ENCODE results near the gene SHC3.

SHC3 gene

DNA sequence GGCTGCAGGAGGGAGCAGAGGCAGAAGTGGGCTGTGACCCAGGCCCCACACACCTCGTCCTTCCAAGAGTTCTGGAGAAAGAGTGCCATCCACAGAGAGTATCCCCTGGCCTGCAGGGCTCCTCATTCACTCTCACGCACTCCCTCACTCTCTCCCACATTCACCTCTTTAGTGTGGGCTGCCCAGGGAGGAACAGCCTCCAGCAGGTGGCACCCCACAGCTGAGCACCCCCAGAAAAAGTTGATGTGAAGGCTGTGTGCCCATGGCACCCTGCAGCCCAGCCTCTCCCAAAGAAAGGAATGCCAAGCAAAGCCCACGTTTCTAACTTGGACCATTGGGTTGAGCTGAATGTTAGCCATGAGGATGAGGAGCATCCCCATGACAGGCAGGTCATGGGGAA, 4.5 kb upstream of the SHC3 start:
- DNase-seq, result no peak

DNA sequence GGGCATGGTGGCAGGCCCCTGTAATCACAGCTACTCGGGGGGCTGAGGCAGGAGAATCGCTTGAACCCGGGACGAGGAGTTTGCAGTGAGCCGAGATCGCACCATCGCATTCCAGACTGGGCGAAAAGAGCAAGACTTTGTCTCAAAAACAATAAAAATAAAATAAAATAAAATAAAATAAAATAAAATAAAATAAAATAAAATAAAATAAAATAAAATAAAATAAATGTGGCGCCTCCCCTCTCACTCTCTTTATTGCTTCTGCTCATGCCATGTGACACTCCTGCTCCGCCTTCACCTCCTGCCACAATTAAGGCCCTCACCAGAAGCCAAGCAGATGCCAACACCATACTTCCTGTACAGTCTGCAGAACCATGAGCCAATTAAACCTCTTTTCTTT, 3.8 kb upstream of the SHC3 start:
- DNase-seq, result no peak

DNA sequence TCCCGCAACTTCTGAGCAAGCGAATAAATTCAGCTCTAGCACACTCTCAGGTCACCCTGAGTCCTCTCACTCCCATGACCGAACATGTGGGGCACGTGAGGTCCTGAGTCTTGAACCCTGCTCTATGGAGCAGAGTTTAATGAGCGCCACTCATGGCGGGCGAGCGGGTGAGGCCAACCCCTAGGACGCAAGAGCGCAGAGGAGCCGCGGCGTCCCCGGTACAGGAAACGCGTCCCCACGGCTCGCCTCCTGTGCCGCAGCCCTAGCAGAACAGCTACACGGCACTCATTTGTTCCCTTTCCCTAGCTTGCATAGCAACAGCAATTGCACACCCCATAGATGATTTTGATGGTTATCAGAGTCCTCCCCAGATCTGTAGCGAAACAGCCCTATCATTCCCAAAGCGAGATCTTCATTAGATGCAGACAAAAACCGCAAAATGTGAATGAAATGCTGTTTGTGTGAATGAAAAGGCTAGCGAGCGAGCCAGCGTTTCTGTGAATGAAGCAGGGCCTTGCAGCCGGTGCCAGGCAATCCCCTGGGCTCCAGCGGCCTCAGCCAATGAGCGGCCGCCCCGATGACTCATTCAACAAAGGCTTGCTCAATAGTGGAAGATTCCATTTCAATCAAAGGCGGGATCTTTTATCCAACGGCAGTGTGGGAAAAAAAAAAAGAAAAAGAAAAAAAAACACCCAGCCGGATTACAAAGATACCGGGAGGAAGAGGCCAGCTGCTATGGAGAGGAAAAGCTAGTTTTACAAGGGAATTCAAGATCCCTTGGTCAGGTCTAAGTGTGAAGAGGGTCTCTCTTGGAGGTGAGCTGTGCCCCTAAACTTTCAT, 1.5 kb upstream of the SHC3 start:
- peak; percentile 88 for DNase-seq

DNA sequence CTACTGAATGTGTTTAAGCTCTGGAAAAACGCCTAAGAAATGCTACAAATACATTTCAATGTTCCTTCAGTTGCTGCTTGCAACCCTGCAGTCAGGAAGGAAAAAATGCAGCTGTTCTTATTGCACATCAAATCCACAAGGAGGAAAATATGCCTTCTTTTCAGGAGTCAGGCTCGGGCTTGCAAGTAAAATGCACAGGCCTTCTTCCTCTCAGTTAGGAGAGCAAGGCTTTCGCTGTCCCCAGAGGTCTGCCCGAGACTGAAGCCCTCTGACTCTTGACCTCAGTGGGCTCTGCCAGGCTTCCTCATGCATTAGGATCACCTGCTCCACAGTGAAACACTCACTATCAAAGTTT, 899 bp upstream of the SHC3 start:
- peak; percentile 33 for DNase-seq

DNA sequence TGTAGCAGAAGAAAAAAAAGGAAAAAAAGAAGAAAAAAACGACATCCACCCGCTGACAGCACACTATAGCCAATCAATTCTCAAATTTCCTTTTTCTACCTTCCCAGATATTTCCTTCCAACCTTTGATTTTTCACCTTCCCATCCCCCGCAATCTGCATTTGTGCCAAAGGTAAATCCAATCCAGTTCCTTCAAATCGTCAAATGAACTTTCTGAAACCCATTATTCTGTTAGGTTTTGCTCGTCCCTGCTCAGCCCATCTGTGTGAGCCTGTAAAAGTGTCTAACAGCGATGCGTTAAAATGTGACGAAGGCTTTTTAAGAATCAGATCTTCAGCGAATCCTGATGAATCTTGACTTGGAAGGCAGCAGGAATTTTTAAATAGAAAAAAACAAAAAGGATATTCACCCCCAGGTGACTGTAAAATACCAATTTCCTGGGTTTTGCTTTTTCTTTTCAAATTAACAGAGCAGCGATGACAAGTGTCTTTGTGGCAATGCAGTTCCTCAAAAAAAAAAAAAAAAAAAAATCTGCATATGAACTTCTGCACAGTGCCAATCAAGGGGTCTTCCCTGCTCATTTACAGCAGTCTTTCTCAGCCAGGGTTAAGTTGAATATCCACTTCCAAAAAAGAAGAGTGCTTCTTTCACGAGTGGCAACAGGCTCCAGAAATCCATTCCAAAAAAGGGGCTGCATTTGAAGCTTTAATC, 367 bp upstream of the SHC3 start:
- DNase-seq, result no peak

DNA sequence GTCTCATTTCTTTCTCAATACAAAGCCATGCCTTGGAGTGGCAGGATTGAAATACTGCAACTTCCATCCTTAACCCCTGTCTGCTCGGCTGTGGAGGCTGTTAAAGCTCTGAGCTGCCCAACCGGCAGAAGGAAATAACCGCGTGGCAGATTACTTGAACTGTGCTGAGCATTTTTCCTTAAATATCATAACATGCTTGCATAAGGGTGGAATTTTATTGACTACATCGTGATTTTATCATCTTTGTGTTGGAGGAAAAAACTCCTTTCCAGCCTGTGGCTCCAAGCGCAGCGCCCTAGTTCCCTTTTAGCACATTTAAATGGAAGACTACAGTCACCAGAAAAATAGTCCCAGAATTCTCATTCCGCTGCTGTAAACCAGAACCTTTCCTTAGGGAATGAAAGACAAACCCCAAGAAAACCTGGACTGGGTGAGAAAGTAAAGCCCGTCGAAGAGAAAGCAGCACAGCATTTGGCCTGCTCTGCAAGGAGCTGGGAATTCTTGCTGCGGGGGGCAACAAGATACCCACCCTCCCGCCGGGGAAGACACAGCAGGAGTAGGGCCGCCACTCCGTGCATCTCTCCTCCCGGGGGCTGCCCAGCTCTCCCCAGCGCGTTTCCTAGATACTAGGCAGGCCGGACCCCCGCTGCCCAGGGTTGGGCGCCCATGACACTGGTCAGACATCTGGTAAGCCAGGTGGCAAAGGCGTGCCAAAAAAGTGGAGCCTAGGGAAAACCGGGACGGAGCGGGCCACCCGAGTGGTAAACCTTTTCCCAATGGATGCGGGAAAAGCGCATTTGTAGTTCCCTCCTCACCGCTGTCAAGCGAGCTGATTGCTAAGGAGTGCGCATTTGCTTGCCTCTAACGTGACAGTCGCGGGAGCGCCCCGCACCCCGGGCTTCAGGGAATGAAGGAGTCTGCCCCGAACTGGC, 1.3 kb downstream of the SHC3 start:
- peak; percentile 4 for DNase-seq

DNA sequence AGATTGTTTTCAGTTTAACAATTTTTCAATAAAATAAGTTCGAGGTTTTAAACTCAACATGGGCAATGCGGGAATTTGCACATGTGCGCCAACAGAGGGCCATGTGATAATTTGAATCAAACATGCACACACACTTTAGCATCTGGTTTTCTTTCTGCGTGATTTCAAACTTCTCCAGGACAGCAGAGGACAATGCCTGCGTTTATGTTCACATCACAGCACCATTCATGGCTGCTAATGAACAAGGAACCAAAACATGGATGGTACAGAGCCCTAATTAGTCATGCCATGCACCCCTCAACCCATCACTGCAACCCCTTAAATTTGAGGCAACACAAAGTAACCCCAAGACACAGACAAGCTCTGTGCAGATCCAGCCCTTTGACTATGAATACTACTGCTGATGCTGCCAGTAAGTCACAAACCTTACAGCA, 2.8 kb downstream of the SHC3 start:
- DNase-seq, result peak; percentile 1

DNA sequence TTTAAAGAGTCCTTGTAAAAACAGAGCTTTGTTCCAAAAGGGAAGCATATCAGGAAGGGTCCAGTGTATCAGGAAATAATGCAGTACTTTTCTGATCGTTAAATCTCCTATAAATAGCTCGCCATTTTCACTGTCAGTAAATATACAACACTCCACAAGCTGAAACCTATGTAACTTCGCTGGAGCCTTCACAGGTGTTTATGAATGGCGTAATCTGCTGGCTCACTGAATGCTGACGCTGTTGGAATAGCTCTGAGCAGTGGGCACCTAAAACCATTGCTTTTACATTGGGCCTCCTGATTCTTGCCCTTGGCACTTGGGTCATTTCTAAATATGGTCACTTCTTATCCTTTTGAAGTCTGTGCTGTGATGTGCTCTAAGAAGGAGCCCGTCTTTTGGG, 4.3 kb downstream of the SHC3 start:
- DNase-seq, result no peak

DNA sequence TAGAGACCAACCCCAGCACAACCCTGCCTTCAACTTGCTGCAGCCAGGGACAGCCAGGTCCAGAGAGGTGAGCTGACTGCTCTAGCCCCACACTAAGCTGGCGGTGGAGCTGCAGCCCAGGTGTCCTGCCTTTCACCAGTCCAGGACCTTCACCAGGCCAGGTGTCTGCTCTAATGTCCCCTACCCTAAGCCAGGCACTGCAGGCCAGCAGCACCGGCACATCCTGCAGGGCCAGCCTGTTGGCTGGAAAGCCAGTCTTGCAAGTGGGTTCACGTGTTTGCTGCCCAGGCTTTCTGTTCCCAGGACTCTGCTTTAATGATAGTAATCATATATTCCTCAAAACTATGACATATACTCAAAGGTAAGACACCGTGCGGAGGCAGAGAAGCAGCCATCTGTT, 5.5 kb downstream of the SHC3 start:
- no peak for DNase-seq

DNA sequence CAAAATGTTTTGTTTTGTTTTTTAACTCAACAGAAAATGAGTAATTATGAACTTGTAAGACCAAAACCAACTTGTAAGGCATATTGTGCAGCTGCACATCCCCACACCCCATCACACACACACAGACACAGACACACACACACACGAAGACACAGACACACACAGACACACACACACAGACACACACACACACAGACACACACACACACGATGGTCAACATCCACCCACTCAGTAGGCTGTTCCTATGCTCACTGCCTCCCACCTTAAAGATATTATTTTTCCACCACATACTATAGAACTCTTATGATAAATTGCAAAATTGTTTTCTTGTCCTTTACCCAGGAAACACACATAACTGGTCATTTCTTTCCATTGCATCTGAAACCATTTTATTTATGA, 6.2 kb downstream of the SHC3 start:
- no peak for DNase-seq

DNA sequence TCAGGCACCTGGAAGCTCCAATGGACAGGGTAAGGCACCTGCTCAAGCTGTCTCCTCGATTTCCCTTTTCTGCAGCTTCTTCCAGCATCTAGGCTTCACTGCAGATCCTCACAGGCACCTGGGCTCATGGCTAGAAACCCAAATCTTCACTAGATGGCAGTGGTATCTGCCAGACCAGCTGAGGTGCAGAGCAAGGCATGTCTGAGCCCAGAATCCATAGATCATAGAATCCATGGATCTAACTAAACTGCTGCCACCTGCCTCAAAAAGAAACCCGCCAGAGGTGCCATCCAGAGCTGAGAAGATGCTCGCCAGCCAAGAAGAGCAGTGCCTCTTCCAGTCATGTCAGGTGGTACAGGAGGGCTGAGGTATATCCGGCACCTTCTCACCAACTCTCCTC, 6.9 kb downstream of the SHC3 start:
- DNase-seq, result no peak

DNA sequence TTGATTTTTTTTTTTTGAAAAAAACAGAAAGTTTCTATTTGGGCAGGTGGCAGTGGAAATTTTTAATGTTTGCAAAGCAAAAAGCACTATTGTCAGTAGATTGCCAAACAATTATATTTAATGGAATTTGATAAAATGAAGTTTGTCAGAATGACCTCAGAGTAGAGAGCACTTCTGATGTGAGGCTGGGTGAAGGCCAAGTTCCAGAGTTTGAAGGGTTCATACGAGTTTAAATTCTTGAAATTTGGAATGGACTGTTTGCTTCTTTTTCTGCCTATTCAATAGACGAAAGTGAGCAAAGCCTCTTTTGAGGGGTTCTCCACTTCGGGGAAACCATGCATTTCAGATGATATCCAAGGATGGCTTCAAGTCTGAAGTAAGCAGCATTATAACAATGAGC, 7.4 kb downstream of the SHC3 start:
- DNase-seq, result no peak

DNA sequence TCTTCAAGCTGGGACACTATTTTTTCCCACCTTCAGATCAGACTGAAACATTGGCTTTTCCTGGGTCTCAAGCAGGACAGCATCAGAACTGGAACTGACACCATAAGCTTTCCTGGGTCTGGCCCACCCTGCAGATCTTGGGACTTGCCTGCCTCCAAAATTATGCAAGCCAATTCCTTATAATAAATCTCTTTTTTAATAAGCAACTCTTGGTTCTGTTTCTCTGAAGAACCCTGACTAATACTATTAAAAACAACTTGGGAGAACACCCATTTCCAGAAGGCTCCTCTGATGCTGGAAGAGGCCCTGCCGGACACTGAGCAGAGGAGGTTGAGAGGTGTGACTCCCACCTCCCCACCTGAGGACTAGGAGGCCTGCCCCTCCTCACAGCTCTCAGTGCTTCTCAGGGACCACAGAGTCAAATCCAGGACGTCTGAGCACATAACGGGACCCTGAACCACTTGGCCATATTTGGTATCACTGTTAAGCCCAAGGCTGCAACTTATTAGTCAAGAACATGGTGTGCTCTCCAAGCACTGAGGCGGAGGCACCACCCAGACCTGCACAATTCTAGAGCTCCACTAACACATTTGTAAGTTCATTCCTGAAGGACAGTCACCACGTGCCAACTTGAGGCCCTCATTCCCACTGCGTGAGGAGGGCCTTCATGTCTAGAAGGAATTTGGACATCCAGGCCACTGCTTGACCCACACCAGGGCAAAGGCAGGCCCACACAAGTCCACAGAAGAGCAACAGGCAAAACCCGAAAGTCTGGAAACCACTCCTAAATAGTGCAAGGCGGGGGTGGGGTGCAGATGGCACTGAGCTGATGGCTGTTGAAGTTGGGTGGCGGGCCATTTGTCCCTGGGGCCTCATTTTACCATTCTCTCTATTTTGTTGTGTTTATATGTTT, 9.5 kb downstream of the SHC3 start:
- DNase-seq, result no peak

DNA sequence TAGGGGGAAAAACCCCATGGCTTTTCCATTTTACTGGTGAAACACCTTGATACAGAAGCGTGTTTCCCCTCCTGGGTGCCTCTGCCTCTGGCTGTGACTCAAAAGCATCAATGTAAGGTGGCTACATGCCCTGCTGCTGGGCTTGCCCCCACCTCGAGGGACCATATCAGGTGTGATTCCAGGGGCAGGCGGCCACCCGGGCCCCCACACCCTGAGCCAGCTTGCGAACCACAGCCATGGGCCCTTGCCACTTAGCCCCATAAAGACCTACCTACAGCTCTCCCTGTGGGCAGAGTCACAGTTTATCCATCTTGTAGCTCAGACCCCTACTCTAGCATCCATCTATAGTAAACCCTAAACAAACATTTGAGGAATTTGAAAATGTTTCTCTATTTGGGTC, 10.8 kb downstream of the SHC3 start:
- no peak for DNase-seq

DNA sequence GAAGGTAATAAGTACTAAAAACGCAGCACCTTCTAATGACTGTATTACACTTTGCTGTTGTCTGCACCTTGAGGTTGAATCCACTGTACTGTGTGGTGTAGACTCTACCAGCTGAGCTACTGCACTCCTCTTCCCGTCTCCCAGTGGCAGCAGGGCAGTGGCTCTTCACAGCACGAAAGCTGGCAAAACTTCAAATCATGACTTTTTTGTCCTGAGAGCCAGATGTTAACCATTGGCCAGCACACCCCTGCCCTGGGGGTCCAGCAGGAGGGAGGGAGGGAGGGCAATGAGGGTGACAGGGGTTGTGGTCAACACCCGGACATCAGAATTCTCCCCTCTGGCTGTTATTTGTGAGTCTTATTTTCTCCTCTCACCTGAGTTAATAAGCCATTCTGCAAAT, 11.8 kb downstream of the SHC3 start:
- DNase-seq, result no peak

DNA sequence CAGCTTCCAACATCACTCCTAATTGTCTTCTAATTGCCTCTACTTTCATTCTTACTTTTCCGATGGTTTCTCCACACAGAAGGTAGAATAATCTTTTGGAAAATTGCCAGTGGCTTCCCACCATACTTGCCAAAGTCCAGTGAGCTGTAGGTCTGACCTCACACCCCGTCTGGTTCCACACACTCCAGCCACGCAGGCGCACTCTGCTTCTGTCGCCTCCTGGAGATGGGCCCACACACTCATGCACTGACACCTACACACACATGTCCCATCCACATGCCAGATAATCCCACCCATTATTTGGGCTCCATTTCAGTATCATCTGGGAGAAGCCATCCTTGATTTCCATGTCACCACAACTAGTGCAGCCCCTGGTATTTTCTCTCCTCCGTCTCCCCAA, 12.7 kb downstream of the SHC3 start:
- DNase-seq, result no peak

DNA sequence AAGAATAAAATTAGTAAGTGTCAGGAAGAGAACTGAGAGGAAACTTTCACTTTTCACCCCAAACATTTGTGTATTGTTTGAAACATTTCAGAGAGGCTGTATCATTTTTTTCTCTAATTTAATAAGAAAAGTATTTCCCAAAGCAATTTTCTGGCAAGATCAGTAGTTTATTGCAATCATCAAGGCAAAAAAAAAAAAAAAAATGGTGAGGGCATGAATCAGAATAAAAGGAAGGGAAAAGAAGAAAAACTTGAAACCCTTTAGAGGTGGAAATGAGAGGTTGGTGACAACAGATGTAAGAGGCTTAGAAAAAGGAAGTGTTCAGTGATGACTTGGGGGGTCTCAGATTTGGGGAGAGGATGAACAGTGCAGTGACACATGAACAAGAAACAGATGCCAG, 13.3 kb downstream of the SHC3 start:
- DNase-seq, result no peak

DNA sequence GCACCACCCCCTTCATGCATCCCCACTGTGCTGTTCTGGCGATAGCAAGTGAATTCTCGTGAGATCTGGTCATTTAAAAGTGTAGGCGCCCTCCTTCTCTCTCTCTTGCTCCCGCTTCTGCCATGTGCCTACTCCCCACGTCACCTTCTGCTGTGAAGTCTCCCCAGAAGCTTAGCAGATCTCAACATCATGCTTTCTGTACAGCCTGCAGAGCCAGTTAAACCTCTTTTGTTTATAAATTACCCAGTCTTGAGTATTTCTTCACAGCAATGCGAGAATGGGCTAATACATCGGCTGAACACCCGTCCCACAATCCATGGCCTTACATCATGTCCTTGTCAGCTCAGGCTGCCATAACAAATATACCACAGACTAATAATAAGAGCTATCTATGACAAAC, 17.4 kb downstream of the SHC3 start:
- DNase-seq, result no peak

DNA sequence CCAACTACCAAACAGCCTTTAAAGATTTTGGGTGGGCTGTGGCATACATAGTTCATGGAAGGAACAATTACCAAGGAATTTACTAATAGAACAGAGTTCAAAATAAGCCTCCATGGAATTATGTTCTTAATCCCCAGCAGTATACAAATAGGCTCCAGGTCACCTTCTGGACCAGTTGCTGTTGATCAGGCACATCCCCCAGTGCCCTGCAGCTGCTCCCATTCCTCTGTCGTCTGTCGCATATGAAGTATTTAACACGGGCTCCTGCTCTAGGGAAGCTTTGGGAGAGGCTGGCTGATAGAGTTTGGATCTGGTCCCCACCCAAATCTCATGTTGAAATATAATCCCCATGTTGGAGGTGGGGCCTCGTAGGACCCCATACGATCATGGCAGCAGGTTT, 17.8 kb downstream of the SHC3 start:
- no peak for DNase-seq

DNA sequence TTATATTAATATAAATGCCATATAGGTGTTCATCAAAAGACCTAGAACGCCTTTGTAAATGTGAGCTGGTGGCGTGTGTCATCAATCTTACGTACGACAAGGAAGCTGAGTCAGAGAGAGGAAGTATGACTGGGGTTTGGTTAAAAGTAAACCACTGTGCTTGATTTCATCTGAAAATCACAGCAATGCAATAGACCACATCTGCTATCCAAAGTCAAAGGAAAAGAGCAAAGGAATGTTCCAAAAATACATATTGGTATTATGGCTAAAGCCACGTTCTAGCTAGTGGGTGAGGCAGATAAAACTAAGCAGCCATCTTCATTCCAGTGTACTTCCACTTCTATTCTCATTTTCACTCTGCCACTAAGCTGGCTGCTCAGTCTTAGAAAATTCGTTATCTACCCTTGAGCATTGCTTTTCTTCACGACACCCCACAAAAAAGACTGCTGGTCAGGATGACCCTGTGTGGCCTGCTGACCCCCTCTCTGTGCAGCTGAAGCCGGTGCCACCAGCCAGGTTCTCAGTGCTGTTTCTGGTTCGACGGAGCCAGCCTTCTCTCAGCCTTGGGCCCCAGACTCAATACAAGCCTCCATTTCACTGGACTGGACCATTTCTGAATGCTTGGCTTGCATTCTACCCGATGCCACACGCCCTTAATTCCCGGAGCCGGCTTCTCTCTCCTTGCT, 23.8 kb downstream of the SHC3 start:
- peak; percentile 85 for DNase-seq

DNA sequence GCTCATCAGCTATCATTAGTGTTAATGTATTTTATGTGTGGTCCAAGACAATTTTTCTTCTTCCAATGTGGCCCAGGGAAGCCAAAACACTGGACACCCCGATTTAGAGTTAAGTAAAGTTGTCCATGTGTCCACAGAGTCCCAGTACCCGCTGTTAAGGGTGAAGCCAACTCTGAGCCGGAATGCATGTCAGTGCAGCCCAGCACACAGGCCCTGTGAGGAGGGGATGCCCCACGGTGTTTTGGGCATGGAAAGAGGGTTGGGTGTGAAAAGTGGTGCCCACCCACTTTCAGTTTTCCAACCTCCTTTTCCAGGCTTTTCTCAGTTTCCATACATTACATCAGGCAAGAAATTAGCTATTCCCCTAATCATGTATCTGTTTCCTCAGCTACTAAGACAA, 24.4 kb downstream of the SHC3 start:
- no peak for DNase-seq
